OCI-LY3 (cell line): ENCODE measurements around the gene PLEKHO1.
A peak's percentile ranks its signal among the peaks of the same experiment; 100 is the strongest.

ENCODE experiments used
- H2AFZ ChIP-seq: fragments of 200-600, 300-600 bp; shearing (Covaris generic); 2 replicates; pipeline ENCODE4 v1.6.0; 2014; ENCODE audit warnings: antibody characterized with exemption, low read depth, low read length
- H3K27ac ChIP-seq: fragments of 200-600, 300-600 bp; sonication (generic); 2 replicates; pipeline ENCODE4 v1.5.1; 2014; ENCODE audit warnings: mild to moderate bottlenecking, low read length, moderate library complexity, mixed read lengths
- H3K27me3 ChIP-seq: fragments of 200-600, 300-600 bp; sonication (generic); 2 replicates; pipeline ENCODE4 v1.6.1; 2014; ENCODE audit warnings: low read depth, low read length, mixed read lengths
- H3K36me3 ChIP-seq: fragments of 200-600, 300-600 bp; sonication (generic); replicated peaks from 2 replicates; pipeline ENCODE3; 2014; ENCODE audit warnings: low read depth, low read length, mixed read lengths
- H3K4me1 ChIP-seq: fragments of 300-600, 200-600 bp; sonication (generic); 2 replicates; pipeline ENCODE4 v1.6.1; 2014; ENCODE audit warnings: low read length, mixed read lengths
- H3K4me2 ChIP-seq: fragments of 200-600, 300-600 bp; sonication (generic); 2 replicates; pipeline ENCODE4 v1.6.1; 2014; ENCODE audit warnings: low read length, mixed read lengths
- H3K4me3 ChIP-seq: fragments of 300-600, 200-600 bp; sonication (generic); 2 replicates; pipeline ENCODE4 v1.5.1; 2014; ENCODE audit warnings: antibody characterized with exemption, mild to moderate bottlenecking, low read length, moderate library complexity
- H3K79me2 ChIP-seq: fragments of 300-600, 200-600 bp; shearing (Covaris generic); 2 replicates; pipeline ENCODE4 v1.6.1; 2014; ENCODE audit warnings: mild to moderate bottlenecking, low read length, mixed read lengths
- H3K9ac ChIP-seq: fragments of 300-600, 200-600 bp; shearing (Covaris generic); 2 replicates; pipeline ENCODE4 v1.6.0; 2014; ENCODE audit warnings: mild to moderate bottlenecking, low read length, moderate library complexity
- H3K9me3 ChIP-seq: fragments of 200-600, 300-600 bp; shearing (Covaris generic); 2 replicates; pipeline ENCODE4 v1.6.1; 2014; ENCODE audit warnings: low read length, mixed read lengths; ENCODE audit not compliant: insufficient read depth
- H4K20me1 ChIP-seq: fragments of 200-600, 300-600 bp; sonication (generic); 2 replicates; pipeline ENCODE4 v1.6.1; 2016; ENCODE audit warnings: low read length, mixed read lengths; ENCODE audit not compliant: insufficient read depth
- CTCF ChIP-seq: fragments of 200-600, 300-600 bp; sonication (generic); IDR thresholded peaks from 2 replicates; pipeline ENCODE4 v1.5.1; 2014; ENCODE audit warnings: antibody characterized with exemption, low read length, low read depth
- EZH2phosphoT487 ChIP-seq: fragments of 200-600 bp; shearing (Covaris generic); IDR thresholded peaks from 2 replicates; pipeline ENCODE4 v1.6.1; 2018; ENCODE audit warnings: antibody characterized with exemption, mixed run types, low read depth

PLEKHO1 gene

GRCh38 chr1:150162582-150162861, 12.8 kb downstream of the PLEKHO1 start:
- H3K36me3 ChIP-seq = peaks cover 36% of the 10 kb centered on the region
- peaks cover 94% of the 10 kb centered on the region for H3K4me1 ChIP-seq
- H3K27ac ChIP-seq = peak overlapping the region; percentile 94
- H3K4me3 ChIP-seq = peak overlapping the region; percentile 69
- no peak overlapping the region for H2AFZ ChIP-seq
- H4K20me1 ChIP-seq = no peaks in the 10 kb centered on the region
- no peaks in the 10 kb centered on the region for H3K9me3 ChIP-seq
- peaks cover 31% of the 10 kb centered on the region for H3K79me2 ChIP-seq
- no peaks in the 10 kb centered on the region for H3K27me3 ChIP-seq
- peak overlapping the region; percentile 98 for H3K4me2 ChIP-seq
- H3K9ac ChIP-seq = peak overlapping the region; percentile 96
- TF ChIP-seq CTCF (no peak), EZH2phosphoT487 (no peak)

- Histone ChIP-seq H3K4me2 (peak overlapping the region; percentile 98), H3K4me1 (peaks cover 88% of the 10 kb centered on the region), H3K9ac (peak overlapping the region; percentile 96), H3K27ac (peak overlapping the region; percentile 94), H2AFZ (no peak overlapping the region), H4K20me1 (no peaks in the 10 kb centered on the region), H3K4me3 (peak overlapping the region; percentile 69), H3K27me3 (no peaks in the 10 kb centered on the region), H3K9me3 (no peaks in the 10 kb centered on the region), H3K79me2 (peaks cover 31% of the 10 kb centered on the region), H3K36me3 (peaks cover 30% of the 10 kb centered on the region)
- TF ChIP-seq CTCF (no peak), EZH2phosphoT487 (no peak)
These were observed 13.4 kb downstream of the PLEKHO1 start for GRCh38 chr1:150162862-150163706.

GRCh38 chr1:150164224-150164623, 14.5 kb downstream of the PLEKHO1 start:
- TF ChIP-seq EZH2phosphoT487 (no peak), CTCF (no peak)
- H3K9me3 ChIP-seq = no peaks in the 10 kb centered on the region
- no peaks in the 10 kb centered on the region for H3K27me3 ChIP-seq
- H3K4me2 ChIP-seq = peak overlapping the region; percentile 74
- H3K4me1 ChIP-seq = peaks cover 82% of the 10 kb centered on the region
- no peak overlapping the region for H2AFZ ChIP-seq
- peaks cover 21% of the 10 kb centered on the region for H3K36me3 ChIP-seq
- H3K4me3 ChIP-seq = no peak overlapping the region
- peak overlapping the region; percentile 94 for H3K27ac ChIP-seq
- peak overlapping the region; percentile 96 for H3K9ac ChIP-seq
- no peaks in the 10 kb centered on the region for H4K20me1 ChIP-seq
- H3K79me2 ChIP-seq = peaks cover 23% of the 10 kb centered on the region

- no peak overlapping the region for H2AFZ ChIP-seq
These were observed 15.1 kb downstream of the PLEKHO1 start for GRCh38 chr1:150164779-150165178.

More at GRCh38 chr1:150164779-150165178, 15.1 kb downstream of the PLEKHO1 start:
- H3K9ac ChIP-seq = peak overlapping the region; percentile 96
- peaks cover 20% of the 10 kb centered on the region for H3K79me2 ChIP-seq
- H3K4me1 ChIP-seq = peaks cover 79% of the 10 kb centered on the region
- TF ChIP-seq CTCF = no peak
- TF ChIP-seq EZH2phosphoT487 = no peak
- no peaks in the 10 kb centered on the region for H3K27me3 ChIP-seq
- H4K20me1 ChIP-seq = no peaks in the 10 kb centered on the region
- peak overlapping the region; percentile 74 for H3K4me2 ChIP-seq
- H3K9me3 ChIP-seq = no peaks in the 10 kb centered on the region
- H3K4me3 ChIP-seq = peak overlapping the region; percentile 26; the same call in 1 of the 2 replicates
- peak overlapping the region; percentile 94 for H3K27ac ChIP-seq
- peaks cover 17% of the 10 kb centered on the region for H3K36me3 ChIP-seq
